Measurements from ENCODE around the gene MEF2C.

DNA sequence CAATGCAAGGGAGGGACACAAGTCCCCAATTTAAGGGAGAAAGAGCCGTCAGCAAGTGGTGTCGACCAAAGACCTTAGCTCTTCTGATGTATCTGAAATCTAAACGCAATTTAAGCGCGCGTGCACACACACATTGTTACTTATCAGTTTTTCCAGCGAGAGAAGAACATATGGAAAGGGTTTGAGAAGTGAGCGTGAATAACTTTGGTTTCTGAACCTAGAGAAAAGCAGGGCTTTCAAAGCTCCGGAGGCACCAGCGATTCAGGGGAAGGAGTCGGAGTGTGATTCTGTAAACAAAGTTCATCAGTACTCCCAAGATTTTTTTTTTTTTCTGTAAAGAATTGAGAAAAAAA lies 191.8 kb downstream of the MEF2C start:
- TF ChIP-seq EZH2 (IDR thresholded peaks at IDR 0.05; ENCODE audit: insufficient read depth, poor library complexity, severe bottlenecking) (no peak), EZH2phosphoT487 (IDR thresholded peaks at IDR 0.05; ENCODE audit: insufficient read depth, low read depth) (no peak)

All from GM23248 (cell line).